ENCODE data around the gene TAS2R9. TPM values are rescaled to one million over a fixed set of nuclear protein-coding genes. Genes with fewer than 3 reads are reported as not detected.

TAS2R9 gene
- total and polyA plus RNA-seq, 2 of the 13 experiments (the other 11 are each of a cell fraction or from before 2014, with no cell fraction given) = 0.11 TPM; not detected in 1

DNA sequence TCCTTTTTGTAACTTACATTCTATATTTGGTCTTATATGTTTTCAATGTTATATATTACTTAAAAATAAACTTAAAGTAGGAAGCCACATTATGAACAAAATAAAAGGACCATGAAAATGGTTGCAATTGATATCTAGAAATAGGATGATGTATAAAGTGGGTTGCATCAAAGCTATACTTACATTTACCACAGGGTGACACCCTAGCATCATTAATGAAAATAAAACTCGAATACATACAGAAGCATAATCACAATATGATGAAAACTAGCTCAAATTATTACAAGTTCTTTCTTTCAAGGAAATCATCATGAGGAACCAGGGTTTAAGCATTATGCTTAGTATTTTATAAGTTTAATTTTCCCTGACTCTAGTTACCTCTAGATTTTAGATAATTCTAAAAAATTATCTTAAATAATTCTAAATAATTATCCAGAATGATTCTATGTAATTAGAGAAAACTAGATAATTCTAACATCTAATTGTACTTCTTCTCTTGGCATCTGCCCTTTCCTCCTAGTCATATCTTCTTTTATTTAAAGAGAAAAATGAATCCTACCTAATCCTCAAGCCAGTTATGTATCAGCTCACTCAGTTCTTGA, 38.7 kb downstream of the TAS2R9 start:
- DNase-seq (ENCODE audit: low spot score) = peak; percentile 24
- ChIA-PET CTCF (ENCODE audit: low intra/inter-chr PET ratio, low total read pairs) (interaction anchor here (1.5 to 2.5 kb wide), 3 partner anchors 130 to 715 kb away, joined by 5 to 47 read pairs (median 28); no protein-coding TSS in a partner anchor), POLR2A (no interaction called here)
- H3K9ac ChIP-seq (ENCODE audit: insufficient read depth, low read depth, low read length) = no peak overlapping the region
- no peak overlapping the region for H3K4me2 ChIP-seq (ENCODE audit: low read depth, low read length)
- in situ Hi-C loops (cut with HindIII; ENCODE audit: extremely low pct_ligation_motif_present, low pct_unique_long_range_greater_than_20kb) (loop anchor here (5.0 kb wide), 1 partner anchor 426 kb away; no protein-coding TSS in a partner anchor), intact Hi-C loops (cut with micrococcal nuclease; ENCODE audit: unreplicated experiment) (loop anchor here (1.0 to 2.0 kb wide), 3 partner anchors 130 to 715 kb away; no protein-coding TSS in a partner anchor)
- no peaks in the 10 kb centered on the region for H3K4me1 ChIP-seq (ENCODE audit: insufficient read depth, low read length)
- H4K20me1 ChIP-seq (ENCODE audit: insufficient read depth, low read length) = no peaks in the 10 kb centered on the region
- H2AFZ ChIP-seq (ENCODE audit: low read length) = no peak overlapping the region
- no peaks in the 10 kb centered on the region for H3K36me3 ChIP-seq (replicated peaks in 1 of 2; ENCODE audit: control insufficient read depth in 1 of 2, insufficient read depth in 2 of 2, low read length in 2 of 2)
- 3% methylated on average over 1 of the region's 1 CpG for WGBS (ENCODE audit: low lambda C conversion rate)
- peaks cover 0 to 6% of the 10 kb centered on the region in 2 experiments; a peak in 2 of 5 replicates for H3K27me3 ChIP-seq (ENCODE audit: control insufficient read depth in 1 of 2, insufficient read depth in 2 of 2, low read length in 2 of 2)
- FAIRE-seq = no peak
- no peaks in the 10 kb centered on the region for H3K9me3 ChIP-seq (ENCODE audit: low read length)
- no peaks in the 10 kb centered on the region for H3K79me2 ChIP-seq (ENCODE audit: insufficient read depth, low read length)
- no peak overlapping the region for H3K27ac ChIP-seq (ENCODE audit: extremely low read length, insufficient read depth, low read length)
- ATAC-seq = no peak
- BruUV-seq (replicated peaks) = no TSS peak
- H3K4me3 ChIP-seq (replicated peaks in 1 of 3; ENCODE audit: insufficient read depth in 1 of 3, low read depth in 2 of 3, low read length in 3 of 3) = no peak overlapping the region
- TF ChIP-seq, protein P1, sequence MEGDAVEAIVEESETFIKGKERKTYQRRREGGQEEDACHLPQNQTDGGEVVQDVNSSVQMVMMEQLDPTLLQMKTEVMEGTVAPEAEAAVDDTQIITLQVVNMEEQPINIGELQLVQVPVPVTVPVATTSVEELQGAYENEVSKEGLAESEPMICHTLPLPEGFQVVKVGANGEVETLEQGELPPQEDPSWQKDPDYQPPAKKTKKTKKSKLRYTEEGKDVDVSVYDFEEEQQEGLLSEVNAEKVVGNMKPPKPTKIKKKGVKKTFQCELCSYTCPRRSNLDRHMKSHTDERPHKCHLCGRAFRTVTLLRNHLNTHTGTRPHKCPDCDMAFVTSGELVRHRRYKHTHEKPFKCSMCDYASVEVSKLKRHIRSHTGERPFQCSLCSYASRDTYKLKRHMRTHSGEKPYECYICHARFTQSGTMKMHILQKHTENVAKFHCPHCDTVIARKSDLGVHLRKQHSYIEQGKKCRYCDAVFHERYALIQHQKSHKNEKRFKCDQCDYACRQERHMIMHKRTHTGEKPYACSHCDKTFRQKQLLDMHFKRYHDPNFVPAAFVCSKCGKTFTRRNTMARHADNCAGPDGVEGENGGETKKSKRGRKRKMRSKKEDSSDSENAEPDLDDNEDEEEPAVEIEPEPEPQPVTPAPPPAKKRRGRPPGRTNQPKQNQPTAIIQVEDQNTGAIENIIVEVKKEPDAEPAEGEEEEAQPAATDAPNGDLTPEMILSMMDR (CRISPR knock-in tag; IDR thresholded peaks at IDR 0.05) = peak; percentile 66
- TF ChIP-seq HOXA7 (CRISPR knock-in tag; IDR thresholded peaks at IDR 0.05) (no peak), STAG1 (CRISPR knock-in tag; IDR thresholded peaks at IDR 0.05) (peak; percentile 89), HNRNPUL1 (IDR thresholded peaks at IDR 0.05; ENCODE audit: low read depth, low read length) (no peak), ZNF589 (CRISPR knock-in tag; conservative IDR thresholded peaks at IDR 0.05) (no peak), ZFY (CRISPR knock-in tag; IDR thresholded peaks at IDR 0.05) (no peak), RAD21 (CRISPR knock-in tag; IDR thresholded peaks at IDR 0.05) (peak; percentile 46; the same call in 1 of the 2 replicates), ZKSCAN8 (CRISPR knock-in tag; IDR thresholded peaks at IDR 0.05; ENCODE audit: borderline replicate concordance) (no peak)
- TF ChIP-seq, protein P2, sequence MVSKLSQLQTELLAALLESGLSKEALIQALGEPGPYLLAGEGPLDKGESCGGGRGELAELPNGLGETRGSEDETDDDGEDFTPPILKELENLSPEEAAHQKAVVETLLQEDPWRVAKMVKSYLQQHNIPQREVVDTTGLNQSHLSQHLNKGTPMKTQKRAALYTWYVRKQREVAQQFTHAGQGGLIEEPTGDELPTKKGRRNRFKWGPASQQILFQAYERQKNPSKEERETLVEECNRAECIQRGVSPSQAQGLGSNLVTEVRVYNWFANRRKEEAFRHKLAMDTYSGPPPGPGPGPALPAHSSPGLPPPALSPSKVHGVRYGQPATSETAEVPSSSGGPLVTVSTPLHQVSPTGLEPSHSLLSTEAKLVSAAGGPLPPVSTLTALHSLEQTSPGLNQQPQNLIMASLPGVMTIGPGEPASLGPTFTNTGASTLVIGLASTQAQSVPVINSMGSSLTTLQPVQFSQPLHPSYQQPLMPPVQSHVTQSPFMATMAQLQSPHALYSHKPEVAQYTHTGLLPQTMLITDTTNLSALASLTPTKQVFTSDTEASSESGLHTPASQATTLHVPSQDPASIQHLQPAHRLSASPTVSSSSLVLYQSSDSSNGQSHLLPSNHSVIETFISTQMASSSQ (IDR thresholded peaks at IDR 0.05; ENCODE audit: low read depth) = no peak
- TF ChIP-seq, protein P2 (CRISPR knock-in tag; IDR thresholded peaks at IDR 0.05; ENCODE audit: borderline replicate concordance) = no peak
- TF ChIP-seq, protein P3, sequence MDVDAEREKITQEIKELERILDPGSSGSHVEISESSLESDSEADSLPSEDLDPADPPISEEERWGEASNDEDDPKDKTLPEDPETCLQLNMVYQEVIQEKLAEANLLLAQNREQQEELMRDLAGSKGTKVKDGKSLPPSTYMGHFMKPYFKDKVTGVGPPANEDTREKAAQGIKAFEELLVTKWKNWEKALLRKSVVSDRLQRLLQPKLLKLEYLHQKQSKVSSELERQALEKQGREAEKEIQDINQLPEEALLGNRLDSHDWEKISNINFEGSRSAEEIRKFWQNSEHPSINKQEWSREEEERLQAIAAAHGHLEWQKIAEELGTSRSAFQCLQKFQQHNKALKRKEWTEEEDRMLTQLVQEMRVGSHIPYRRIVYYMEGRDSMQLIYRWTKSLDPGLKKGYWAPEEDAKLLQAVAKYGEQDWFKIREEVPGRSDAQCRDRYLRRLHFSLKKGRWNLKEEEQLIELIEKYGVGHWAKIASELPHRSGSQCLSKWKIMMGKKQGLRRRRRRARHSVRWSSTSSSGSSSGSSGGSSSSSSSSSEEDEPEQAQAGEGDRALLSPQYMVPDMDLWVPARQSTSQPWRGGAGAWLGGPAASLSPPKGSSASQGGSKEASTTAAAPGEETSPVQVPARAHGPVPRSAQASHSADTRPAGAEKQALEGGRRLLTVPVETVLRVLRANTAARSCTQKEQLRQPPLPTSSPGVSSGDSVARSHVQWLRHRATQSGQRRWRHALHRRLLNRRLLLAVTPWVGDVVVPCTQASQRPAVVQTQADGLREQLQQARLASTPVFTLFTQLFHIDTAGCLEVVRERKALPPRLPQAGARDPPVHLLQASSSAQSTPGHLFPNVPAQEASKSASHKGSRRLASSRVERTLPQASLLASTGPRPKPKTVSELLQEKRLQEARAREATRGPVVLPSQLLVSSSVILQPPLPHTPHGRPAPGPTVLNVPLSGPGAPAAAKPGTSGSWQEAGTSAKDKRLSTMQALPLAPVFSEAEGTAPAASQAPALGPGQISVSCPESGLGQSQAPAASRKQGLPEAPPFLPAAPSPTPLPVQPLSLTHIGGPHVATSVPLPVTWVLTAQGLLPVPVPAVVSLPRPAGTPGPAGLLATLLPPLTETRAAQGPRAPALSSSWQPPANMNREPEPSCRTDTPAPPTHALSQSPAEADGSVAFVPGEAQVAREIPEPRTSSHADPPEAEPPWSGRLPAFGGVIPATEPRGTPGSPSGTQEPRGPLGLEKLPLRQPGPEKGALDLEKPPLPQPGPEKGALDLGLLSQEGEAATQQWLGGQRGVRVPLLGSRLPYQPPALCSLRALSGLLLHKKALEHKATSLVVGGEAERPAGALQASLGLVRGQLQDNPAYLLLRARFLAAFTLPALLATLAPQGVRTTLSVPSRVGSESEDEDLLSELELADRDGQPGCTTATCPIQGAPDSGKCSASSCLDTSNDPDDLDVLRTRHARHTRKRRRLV (CRISPR knock-in tag; IDR thresholded peaks at IDR 0.05) = no peak
